DMS53 treated with DMSO at 0.1 percent for 48 hours (cell line): ENCODE measurements around the gene CACNB1.

Experiments used
- DNase-seq: peaks from one replicate; lab custom pipeline; 2025; ENCODE audit not compliant: unreplicated experiment; lab: John Stamatoyannopoulos, UW

The CACNB1 gene

DNA sequence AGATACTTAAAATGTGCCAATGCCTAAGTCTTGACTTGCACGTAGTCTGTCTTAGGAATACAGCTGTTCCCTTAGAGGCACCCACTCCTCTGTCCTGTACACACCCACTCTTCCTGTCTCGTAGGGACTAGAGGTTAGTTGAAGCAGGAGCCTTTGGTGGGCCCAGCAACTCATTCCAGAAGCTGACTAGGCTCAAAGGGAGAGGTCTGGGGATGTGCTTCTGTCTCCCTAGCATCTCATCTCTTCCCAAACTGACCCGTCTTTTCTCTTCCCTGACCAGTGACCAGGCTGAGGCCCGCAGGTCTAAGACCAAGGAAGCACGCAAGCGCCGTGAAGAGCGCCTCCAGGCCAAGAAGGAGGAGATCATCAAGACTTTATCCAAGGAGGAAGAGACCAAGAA lies 6.8 kb upstream of the CACNB1 start:
- no peak for DNase-seq

DNA sequence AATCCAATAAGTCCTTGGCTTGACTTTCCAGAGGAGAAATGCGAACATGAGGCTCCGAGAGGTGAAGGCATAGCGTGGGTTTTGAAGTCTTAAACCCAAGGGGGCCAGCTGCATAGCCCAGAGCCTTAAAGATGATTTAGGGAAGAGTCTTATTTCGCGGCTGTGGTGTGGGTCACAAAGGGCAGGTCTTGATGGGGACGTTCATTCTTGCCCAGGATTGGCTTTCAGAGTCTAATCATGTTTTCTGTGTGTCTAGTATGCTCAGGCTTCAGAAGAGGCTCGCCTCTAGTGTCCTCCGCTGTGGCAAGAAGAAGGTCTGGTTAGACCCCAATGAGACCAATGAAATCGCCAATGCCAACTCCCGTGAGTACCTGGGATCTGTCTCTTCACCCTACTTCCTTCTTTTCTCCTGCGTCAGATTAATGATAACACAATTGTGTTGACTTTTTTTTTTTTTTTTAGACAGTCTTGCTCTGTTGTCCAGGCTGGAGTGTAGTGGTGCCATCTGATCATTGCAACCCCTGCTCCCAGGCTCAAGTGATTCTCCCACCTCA lies 3.6 kb upstream of the CACNB1 start:
- DNase-seq: no peak

DNA sequence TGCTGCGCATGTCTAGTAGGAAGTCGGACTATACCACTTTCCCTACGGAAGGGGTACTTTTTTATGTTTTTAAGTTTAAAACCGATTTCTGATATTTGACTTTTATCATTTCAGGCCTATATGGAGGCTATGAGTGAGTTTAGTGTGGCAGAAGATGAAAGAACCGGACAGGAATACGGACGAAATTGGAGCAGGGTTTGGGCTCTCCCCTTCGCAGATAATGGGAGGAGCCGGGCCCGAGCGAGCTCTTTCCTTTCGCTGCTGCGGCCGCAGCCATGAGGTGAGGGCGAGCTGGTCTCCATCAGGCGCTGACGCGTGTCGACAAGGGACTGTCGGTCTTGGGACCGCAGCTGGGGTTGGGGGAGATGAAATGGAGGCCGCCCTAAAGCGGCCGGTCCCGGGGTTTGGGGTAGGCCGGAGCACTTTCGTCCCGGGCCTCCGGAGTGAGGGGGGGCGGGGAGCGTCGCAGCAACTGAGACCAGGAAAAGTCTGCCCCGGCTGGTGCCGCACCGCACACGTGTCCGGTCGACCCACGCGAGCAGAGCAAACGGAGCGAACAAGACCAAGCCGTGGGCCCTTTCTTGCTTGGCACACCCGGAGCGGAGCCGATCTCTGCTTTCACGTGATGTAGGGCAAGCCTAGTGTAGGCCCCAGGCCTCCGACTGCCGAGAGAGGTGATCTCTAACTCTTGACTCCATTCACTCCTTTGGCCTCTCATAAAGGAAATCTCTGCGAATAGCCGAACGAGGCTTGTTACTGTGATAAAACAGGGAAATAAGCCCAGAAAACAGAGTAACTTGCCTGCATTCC lies 2.8 kb upstream of the CACNB1 start, which contains the start of gene RPL19:
Gene RPL19, plus strand, starts transcription at position 214 of the 810 bp plus-strand sequence. Its CDS starts 62 bp downstream, at position 276.
- DNase-seq: no peak

DNA sequence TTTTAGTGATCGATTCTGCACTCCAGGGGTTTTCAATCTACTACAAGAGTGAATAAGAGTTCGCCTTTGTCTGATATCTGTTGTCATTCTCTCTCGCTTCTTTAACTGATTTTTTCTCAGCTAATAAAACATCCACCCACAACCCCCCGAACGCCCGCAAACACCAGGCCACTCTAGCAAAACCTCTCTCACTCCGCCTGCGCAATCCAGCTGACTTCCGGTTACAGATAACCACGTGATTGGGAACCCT lies 2.3 kb upstream of the CACNB1 start:
- DNase-seq: peak; percentile 79

DNA sequence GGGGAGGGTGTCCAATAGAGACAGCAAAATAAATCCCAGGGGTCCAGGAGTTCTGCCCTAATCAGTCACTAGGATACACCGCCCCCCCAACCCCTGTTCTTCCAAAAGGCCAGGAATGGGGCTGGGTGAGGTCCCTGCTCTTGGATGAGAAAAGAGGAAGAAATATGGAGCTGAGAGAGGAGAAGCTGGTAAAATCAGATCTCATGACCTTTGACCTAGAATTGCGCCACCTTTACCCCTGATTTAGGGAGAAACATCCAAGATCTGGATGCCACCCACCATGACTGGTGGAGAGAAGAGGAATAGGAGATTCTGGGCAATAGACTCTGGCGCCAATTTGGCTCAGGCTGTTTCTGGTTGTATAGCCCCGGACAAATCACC lies 707 bp upstream of the CACNB1 start:
- no peak for DNase-seq

DNA sequence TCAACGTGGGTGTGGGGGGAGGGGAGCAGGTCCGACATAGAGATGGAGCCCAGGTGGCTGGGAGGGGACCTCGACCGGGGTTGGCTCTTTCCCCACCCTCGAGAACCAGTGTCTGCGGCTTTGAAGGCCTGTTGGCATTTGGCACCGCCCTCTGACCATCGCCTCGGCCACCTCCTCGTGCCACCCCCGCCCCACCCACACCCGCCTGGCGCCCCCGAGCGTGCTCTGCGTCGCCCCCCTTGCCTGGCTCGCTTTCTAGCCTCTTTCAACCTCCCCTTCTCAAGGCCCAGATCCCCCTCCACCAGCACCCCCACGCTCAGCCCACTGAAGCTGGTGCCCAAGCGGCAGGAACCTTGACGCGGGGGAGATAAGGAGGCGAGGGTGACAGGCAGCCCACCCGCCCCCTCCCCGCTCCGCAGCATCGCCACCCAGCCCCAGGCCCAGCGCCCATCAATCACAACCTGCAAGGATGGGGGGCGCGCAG lies 619 bp downstream of the CACNB1 start:
- DNase-seq: no peak

DNA sequence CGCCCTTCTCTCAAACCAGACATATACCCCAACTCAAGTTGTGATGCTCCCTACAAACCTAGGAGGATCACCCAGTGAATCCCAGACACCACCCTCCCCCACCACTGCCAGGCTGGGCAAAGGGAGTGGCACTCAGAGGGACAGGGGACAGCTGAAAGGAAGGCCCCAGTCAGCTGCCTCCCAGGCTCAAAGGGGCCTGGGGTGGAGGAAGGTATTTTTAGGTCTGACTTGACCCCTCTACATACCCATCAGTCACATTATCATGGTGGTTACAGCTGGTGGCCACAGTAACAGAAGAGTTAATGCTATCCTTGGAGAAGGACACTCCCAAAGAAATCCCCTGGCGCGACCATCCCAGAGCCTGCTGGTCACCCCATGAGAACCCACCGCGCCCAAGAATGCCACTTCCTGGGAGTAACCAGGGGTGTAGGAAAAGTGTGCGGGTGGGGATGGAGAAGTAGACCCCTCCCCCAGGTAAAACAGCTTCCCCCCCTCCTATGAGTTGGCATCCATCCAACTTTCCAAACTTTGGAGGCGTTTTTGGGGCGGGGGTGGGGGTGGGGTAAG lies 1.1 kb downstream of the CACNB1 start:
- DNase-seq: no peak

DNA sequence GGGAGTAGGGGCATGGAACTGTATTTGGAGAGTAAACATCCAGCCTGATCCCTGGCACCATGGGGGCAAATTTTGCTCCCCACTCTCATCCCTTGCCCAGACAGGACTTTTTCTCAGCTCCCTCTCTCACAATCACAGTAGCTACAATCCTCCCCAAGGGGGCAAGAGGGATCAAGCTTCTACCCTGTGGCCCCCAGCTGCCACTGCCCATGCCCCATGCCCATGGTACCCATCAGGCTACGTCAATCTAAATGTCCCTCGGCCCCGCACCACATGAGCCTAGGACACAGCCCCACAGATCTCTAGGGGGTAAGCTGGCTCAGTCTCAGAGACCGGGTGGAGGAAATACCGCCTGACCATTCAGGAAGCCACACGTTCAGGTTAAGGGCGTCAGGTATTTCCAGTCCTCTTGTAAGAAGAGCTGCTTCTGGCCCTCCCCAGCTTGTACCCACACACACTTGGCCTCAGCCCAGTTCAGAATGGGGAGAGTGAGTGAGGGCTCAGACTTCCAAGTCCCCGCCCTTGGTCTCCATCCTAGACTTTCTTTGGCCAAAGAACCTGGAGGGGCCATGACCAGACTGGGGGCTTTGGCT lies 1.8 kb downstream of the CACNB1 start:
- no peak for DNase-seq

DNA sequence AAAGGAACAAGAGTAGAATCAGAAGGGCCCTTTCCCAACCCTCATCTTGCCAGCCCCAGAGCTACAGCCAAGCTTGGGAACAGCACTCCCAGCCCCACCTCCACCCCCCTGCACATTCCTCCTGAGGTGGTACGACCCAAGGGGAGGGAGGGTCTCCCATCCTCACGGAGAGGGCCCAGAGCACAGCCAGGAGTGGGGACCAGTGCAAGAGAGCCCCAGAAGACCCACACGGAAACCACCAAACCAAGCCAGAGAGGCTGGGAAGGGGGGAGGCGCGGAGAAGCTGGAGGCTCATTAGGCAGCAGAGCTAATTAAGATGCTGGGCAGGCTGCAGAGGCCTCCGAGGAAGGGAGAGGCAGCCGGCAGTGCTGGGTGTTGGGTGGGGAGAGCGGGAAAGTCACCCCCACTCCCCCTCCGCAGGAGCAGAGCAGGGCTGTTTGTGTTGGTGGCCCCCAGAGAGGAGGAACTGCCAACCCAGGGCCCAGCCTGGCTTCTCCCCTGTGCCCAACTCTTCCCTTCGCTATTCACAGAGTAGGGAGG lies 2.4 kb downstream of the CACNB1 start:
- DNase-seq: no peak

DNA sequence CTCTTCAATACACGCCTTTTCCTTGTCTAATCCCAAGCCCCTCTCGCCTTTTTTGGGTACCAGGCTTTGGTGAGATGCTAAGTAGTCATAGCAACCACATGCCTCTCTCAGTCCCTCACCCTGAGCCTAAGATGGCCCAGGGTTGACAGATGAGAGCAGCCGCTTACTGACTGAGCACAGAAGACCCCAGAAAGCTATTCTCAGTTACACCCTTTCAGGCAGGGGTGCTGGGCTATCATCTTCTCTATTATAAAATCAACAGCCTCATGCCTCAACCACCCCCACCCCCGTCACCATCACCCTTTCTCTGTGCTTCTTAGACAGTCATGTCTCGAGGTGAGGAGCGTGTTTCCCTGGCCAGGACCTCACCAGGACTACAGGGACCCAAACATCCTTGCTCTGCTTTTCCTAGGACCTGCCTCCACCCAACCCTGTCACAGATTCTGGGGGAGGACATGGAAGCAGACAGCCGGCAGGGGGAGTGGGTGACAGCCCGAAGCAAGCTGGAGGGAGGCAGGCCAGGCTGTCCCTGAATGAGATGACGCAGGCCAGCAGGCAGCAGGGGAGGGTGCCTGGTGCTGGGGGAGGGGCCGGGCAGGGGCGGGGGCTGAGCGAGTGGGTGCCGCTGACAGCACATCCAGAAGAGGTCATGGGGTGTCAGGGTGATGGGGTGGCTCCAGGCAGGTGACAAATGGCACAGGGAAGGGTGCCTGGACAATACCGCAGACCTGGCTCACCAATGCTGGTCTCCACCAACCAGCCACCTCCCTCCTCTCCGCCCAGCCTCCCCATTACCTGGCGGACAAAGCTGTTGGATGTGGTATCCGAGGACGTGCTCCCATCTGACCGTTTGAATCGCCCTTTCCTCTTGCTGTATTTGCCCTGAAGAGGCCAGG lies 3.1 kb downstream of the CACNB1 start:
- DNase-seq: no peak

DNA sequence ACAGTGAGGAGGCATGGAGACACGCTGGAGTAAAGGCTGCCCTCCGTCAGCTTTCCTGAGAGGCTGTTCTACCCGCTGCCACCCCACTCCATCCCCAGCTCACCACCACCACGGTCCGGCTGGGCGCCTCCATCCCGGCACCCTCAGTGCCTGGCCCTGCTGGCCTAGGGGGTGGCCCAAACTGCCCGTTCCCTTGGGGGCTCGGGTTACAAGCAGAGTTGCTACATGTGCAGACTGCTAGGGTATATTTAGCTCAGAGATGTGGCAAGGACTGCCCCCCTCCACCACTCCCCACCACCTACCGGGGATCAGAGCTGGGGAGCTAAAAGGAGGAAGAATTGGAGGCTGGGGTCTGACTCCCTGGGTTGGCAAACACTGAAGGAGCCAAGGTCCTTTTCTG lies 4.1 kb downstream of the CACNB1 start:
- DNase-seq: no peak

DNA sequence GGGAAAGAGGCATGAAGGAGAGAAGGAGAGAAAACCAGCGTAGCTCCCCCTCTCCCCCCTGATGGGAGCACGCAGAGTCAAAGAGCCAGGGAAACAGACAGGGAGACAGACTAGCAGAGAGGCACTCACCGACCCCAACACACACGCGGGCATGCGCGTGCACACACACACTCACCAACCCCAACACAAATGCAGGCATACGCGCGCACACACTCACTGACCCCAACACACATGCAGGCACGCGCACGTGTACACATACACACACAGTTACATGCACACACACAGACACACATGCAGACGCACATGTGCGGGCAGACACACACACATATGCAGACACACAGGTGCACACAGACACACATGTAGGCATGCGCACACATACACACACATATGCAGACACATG lies 4.6 kb downstream of the CACNB1 start:
- no peak for DNase-seq

DNA sequence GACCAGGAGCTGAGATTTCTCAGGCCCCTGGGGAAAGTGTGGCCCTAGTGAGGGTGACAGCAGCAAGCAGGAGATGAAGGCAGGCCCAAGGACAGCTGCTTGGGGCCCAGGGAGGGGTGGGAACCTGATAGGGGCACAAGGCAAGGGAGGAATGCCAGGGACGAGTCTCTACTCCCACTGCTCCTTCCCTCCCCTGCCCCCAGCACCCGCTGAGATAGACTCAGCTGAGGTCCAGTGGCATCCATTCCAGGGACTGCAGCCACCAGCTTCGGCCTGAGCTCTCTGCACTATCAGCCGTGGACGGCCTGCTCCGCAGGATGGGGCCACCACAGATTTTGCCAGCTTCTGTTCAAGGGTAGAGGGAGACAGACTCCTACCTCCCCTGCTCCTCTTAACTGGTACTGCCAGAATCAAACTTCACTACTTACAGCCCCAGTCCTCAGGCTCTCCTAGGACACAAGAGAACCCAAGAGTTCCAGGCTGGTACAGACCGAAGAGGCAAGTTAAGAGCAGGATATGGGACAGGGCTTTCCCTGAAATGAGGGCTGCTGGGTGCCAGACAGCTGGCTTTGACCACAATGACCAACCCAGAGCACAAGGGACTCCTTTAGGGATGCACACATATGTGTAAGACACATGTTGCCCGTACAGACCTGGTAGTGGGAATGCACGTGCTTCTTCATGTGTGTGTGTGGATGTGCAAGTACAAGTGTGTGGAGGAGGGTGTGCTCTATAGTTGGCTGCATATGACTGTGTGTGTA lies 5.5 kb downstream of the CACNB1 start:
- no peak for DNase-seq

DNA sequence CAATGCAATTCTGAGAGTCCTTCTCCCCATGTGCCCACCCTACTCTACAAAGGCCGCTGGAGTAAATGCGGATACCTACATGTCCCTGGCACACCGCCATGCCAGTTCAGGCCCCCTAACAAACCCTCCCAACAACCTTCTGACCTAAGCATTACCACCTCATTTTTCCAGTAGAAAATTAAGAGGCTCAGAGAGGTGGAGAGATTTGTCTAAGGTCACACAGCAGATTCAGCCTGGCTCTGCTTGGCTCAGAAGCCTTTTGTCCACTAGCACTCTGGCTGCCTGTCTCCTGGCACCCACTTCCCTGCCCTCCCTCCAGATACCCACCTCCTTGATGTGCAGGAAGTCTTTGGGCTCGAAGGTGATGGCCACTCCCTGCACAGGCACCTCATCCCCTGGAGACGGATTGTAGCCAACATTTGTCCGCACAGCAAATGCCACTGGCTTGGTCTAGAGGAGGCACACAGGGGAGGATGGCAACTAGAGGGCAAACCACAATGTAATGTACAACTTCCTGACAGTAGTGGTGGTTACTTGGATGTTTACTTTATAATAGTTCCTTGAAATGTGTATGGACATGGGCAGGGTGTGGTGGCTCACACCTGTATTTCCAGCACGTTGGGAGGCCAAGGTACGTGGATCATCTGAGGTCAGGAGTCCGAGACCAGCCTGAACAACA lies 10.2 kb downstream of the CACNB1 start:
- DNase-seq: no peak

DNA sequence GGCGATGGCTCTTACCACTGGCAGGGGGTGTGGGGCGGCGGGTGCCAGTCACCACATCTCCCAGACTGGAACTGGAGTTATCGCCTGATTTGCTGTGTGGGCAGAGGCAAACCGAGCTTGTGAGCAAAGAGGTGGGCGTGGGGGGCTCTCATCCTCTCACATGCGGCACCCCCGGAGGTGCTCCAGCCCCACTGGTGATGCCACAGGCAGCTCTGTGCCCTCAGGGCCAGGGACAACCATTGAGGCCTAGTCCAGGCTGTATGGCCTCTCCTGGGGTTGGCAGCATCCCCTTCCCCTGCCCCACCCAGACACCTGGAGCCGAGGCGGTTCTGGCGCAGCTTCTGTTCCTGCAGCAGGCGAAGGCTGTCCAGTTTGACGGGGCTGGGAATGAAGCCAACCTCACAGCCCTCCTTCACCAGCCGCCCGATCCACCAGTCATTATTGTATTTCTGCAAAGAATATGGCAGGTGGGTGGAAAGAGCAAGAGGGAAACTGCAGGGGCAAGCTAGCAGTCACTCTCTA lies 10.9 kb downstream of the CACNB1 start:
- no peak for DNase-seq

DNA sequence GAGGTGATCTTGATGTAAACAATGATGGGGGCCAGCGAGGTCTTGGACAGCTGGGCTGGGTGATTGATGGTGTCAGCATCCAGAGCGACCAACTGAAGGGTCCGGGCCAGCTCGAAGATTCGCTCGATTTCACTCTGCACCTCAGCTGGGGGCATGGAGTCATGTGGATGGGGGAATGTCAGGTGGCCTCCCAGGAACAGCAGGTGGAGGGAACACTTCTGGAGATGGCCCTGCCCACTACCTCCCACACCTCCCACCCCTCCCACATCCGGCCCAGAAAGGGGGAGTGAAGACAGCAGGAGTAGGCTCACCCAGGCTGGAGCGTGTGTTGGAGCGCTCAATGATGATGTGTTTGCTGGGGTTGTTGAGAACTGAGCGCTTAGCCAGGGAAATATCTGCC lies 13.7 kb downstream of the CACNB1 start:
- DNase-seq: no peak

DNA sequence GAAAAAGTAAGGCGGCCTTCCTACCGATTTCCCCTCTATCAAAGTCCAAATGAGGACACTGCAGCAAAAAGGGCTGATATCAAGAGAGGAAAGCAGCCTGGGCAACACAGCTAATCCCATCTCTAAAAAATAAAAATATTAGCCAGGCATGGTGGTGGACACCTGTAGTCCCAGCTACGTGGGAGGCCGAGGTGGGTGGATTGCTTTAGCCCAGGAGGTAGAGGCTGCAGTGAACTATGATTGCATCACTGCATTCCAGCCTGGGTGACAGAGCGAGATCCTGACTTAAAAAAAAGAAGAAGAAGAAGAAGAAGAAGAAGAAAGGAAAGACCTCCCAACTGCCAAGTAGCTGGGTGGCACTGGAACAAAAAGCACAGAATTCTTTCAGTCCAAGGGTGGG lies 14.4 kb downstream of the CACNB1 start:
- no peak for DNase-seq

DNA sequence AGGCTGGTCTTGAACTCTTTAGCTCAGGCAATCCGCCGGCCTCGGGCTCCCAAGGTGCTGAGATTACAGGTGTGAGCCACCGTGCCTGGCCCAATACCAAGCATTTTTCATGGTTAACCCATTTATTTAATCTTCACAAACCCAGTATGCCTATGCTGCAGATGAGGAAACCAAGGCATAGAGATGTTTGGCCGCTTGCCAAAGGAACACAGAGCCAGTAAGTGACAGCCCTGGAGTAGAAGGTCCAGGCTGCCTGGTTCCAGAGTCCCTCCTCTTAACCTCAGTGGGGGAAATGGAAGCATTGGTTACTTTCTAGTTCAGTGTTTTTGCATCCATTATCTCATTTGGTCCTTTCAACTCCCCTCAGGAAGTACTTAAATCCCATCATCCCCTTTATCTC lies 16.2 kb downstream of the CACNB1 start:
- DNase-seq: no peak

DNA sequence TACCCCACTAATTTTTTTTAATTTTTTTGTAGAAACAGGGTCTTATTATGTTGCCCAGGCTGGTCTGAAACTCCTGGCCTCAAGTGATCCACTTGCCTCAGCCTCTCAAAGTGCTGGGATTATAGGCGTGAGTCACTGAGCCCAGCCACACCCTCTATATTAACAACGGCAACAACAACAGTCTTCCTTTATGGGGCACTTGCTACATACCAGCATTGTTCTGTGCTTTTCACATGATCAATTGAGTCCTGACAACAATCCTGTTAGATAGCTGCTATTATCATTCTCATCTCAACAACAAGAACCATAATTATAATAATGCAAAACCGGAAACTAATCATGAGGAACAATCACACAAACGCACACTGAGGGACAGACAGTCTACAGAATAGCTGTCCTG lies 18.9 kb downstream of the CACNB1 start:
- peak; percentile 17 for DNase-seq

DNA sequence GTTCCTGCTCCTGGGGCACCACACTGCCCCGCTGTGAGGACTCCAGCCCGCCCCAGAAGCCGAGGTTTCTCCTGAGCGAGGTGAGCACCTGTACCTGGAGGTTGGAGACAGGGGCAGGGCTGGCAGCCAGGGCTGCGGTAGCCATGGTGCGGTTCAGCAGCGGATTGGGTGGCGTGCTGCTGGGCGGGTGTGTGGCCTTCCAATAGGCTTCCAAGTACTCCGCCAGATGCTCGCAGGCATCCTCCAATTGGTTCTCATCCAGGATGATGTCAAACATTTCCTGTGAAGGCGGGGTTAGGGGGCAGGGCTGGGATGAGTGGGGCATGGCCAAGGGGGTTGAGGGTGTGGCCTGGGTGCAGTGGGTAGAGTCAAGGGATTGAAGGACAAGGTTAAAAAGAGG lies 20.2 kb downstream of the CACNB1 start:
- no peak for DNase-seq
